Measurements from ENCODE around the gene CCDC102B.

Gene CCDC102B

DNA sequence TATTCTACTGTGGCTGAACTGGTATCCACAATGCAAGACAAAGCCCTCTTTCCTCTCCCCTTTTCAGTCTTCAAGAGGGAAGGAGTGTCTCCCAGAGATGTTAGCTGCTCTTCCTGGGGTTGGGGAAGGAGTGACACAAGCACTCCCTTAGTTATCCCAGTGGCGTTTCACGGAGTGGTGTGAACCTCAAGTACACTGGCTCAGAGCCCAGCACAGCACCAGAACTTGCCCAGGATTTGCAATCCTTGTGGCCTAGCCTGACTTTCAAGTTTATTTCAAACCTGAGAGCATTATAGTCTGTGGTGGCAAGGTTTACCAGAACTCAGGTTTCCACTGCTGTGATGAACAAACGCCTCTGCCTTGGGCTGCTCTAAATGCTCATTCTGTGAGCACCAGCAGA, 162.5 kb downstream of the CCDC102B start:
- Histone ChIP-seq H3K27me3 (replicated peaks in 2 of 5; ENCODE audit: control insufficient read depth in 4 of 5, insufficient read depth in 5 of 5, low read length in 4 of 5) (no peaks in the 10 kb centered on the region), H3K4me3 (ENCODE audit: control insufficient read depth in 1 of 7, extremely low read depth in 1 of 7, insufficient read depth in 4 of 7, low read depth in 2 of 7, low read length in 6 of 7) (no peak overlapping the region), H3K27ac (ENCODE audit: insufficient read depth in 1 of 2, low read depth in 1 of 2, low read length in 2 of 2, poor library complexity in 1 of 2, severe bottlenecking in 2 of 2) (no peak overlapping the region), H3K4me1 (ENCODE audit: control extremely low read depth in 1 of 4, control insufficient read depth in 4 of 4, insufficient read depth in 4 of 4, low read length in 3 of 4) (no peaks in the 10 kb centered on the region), H3K36me3 (ENCODE audit: control insufficient read depth in 4 of 4, insufficient read depth in 4 of 4, low read length in 3 of 4) (no peaks in the 10 kb centered on the region), H3K9me3 (ENCODE audit: control extremely low read depth in 1 of 5, control insufficient read depth in 4 of 5, insufficient read depth in 2 of 5, low read depth in 1 of 5, low read length in 4 of 5) (peaks cover 0 to 2% (median 0%) of the 10 kb centered on the region in 5 experiments)
- DNase-seq = no peak
- 95% methylated on average over 3 of the region's 3 CpGs for WGBS (ENCODE audit: insufficient coverage)
- ChIA-PET CTCF (no interaction called here), POLR2A (no interaction called here)

GRCh38 chr18:68962623-68963022, 164.7 kb downstream of the CCDC102B start:
- WGBS (ENCODE audit: insufficient coverage) = 86% methylated on average over 2 of the region's 3 CpGs
- POLR2A ChIA-PET = no interaction called here
- no peak for DNase-seq

GRCh38 chr18:68965817-68966216, 167.9 kb downstream of the CCDC102B start:
- H3K27ac ChIP-seq (ENCODE audit: insufficient read depth in 1 of 2, low read depth in 1 of 2, low read length in 2 of 2, poor library complexity in 1 of 2, severe bottlenecking in 2 of 2) = no peak overlapping the region
- H3K36me3 ChIP-seq (ENCODE audit: control insufficient read depth in 4 of 4, insufficient read depth in 4 of 4, low read length in 3 of 4) = no peaks in the 10 kb centered on the region
- DNase-seq = no peak
- H3K9me3 ChIP-seq (ENCODE audit: control extremely low read depth in 1 of 5, control insufficient read depth in 4 of 5, insufficient read depth in 2 of 5, low read depth in 1 of 5, low read length in 4 of 5) = peaks cover 0 to 2% (median 0%) of the 10 kb centered on the region in 5 experiments
- H3K27me3 ChIP-seq (replicated peaks in 2 of 5; ENCODE audit: control insufficient read depth in 4 of 5, insufficient read depth in 5 of 5, low read length in 4 of 5) = no peaks in the 10 kb centered on the region
- no CpG with 5 or more reads among the region's 3 CpGs for WGBS (ENCODE audit: insufficient coverage)
- H3K4me1 ChIP-seq (ENCODE audit: control extremely low read depth in 1 of 4, control insufficient read depth in 4 of 4, insufficient read depth in 4 of 4, low read length in 3 of 4) = no peaks in the 10 kb centered on the region
- ChIA-PET CTCF (no interaction called here), POLR2A (no interaction called here)
- H3K4me3 ChIP-seq (ENCODE audit: control insufficient read depth in 1 of 7, extremely low read depth in 1 of 7, insufficient read depth in 4 of 7, low read depth in 2 of 7, low read length in 6 of 7) = no peak overlapping the region

More at GRCh38 chr18:68962623-68963022, 164.7 kb downstream of the CCDC102B start:
- peaks cover 0 to 2% (median 0%) of the 10 kb centered on the region in 5 experiments for H3K9me3 ChIP-seq (ENCODE audit: control extremely low read depth in 1 of 5, control insufficient read depth in 4 of 5, insufficient read depth in 2 of 5, low read depth in 1 of 5, low read length in 4 of 5)
- no peak overlapping the region for H3K27ac ChIP-seq (ENCODE audit: insufficient read depth in 1 of 2, low read depth in 1 of 2, low read length in 2 of 2, poor library complexity in 1 of 2, severe bottlenecking in 2 of 2)
- CTCF ChIA-PET = no interaction called here
- H3K27me3 ChIP-seq (replicated peaks in 2 of 5; ENCODE audit: control insufficient read depth in 4 of 5, insufficient read depth in 5 of 5, low read length in 4 of 5) = no peaks in the 10 kb centered on the region
- no peaks in the 10 kb centered on the region for H3K4me1 ChIP-seq (ENCODE audit: control extremely low read depth in 1 of 4, control insufficient read depth in 4 of 4, insufficient read depth in 4 of 4, low read length in 3 of 4)
- H3K4me3 ChIP-seq (ENCODE audit: control insufficient read depth in 1 of 7, extremely low read depth in 1 of 7, insufficient read depth in 4 of 7, low read depth in 2 of 7, low read length in 6 of 7) = no peak overlapping the region
- H3K36me3 ChIP-seq (ENCODE audit: control insufficient read depth in 4 of 4, insufficient read depth in 4 of 4, low read length in 3 of 4) = no peaks in the 10 kb centered on the region

- Histone ChIP-seq H3K27ac (ENCODE audit: insufficient read depth in 1 of 2, low read depth in 1 of 2, low read length in 2 of 2, poor library complexity in 1 of 2, severe bottlenecking in 2 of 2) (no peak overlapping the region), H3K27me3 (replicated peaks in 2 of 5; ENCODE audit: control insufficient read depth in 4 of 5, insufficient read depth in 5 of 5, low read length in 4 of 5) (no peaks in the 10 kb centered on the region), H3K9me3 (ENCODE audit: control extremely low read depth in 1 of 5, control insufficient read depth in 4 of 5, insufficient read depth in 2 of 5, low read depth in 1 of 5, low read length in 4 of 5) (no peaks in the 10 kb centered on the region), H3K36me3 (ENCODE audit: control insufficient read depth in 4 of 4, insufficient read depth in 4 of 4, low read length in 3 of 4) (no peaks in the 10 kb centered on the region), H3K4me3 (ENCODE audit: control insufficient read depth in 1 of 7, extremely low read depth in 1 of 7, insufficient read depth in 4 of 7, low read depth in 2 of 7, low read length in 6 of 7) (no peak overlapping the region), H3K4me1 (ENCODE audit: control extremely low read depth in 1 of 4, control insufficient read depth in 4 of 4, insufficient read depth in 4 of 4, low read length in 3 of 4) (no peaks in the 10 kb centered on the region)
- POLR2A ChIA-PET = interaction anchor here (0.7 kb wide), 1 partner anchor 68 kb away, joined by 4 read pairs; no protein-coding TSS in a partner anchor
- CTCF ChIA-PET = no interaction called here
- WGBS (ENCODE audit: insufficient coverage) = 100% methylated on average over 4 of the region's 5 CpGs
- no peak for DNase-seq
Observed at GRCh38 chr18:68969027-68969426, 171.1 kb downstream of the CCDC102B start.

- WGBS (ENCODE audit: insufficient coverage) = 95% methylated on average over 4 of the region's 5 CpGs
- no peak for DNase-seq
- ChIA-PET POLR2A (no interaction called here), CTCF (no interaction called here)
- Histone ChIP-seq H3K4me1 (ENCODE audit: control extremely low read depth in 1 of 4, control insufficient read depth in 4 of 4, insufficient read depth in 4 of 4, low read length in 3 of 4) (no peaks in the 10 kb centered on the region), H3K36me3 (ENCODE audit: control insufficient read depth in 4 of 4, insufficient read depth in 4 of 4, low read length in 3 of 4) (no peaks in the 10 kb centered on the region), H3K9me3 (ENCODE audit: control extremely low read depth in 1 of 5, control insufficient read depth in 4 of 5, insufficient read depth in 2 of 5, low read depth in 1 of 5, low read length in 4 of 5) (no peaks in the 10 kb centered on the region), H3K4me3 (ENCODE audit: control insufficient read depth in 1 of 7, extremely low read depth in 1 of 7, insufficient read depth in 4 of 7, low read depth in 2 of 7, low read length in 6 of 7) (no peak overlapping the region), H3K27ac (ENCODE audit: insufficient read depth in 1 of 2, low read depth in 1 of 2, low read length in 2 of 2, poor library complexity in 1 of 2, severe bottlenecking in 2 of 2) (no peak overlapping the region), H3K27me3 (replicated peaks in 2 of 5; ENCODE audit: control insufficient read depth in 4 of 5, insufficient read depth in 5 of 5, low read length in 4 of 5) (no peaks in the 10 kb centered on the region)
Observed at GRCh38 chr18:68972176-68972575, 174.3 kb downstream of the CCDC102B start.

GRCh38 chr18:68979737-68980136, 181.9 kb downstream of the CCDC102B start:
- H3K9me3 ChIP-seq (ENCODE audit: control extremely low read depth in 1 of 5, control insufficient read depth in 4 of 5, insufficient read depth in 2 of 5, low read depth in 1 of 5, low read length in 4 of 5) = no peaks in the 10 kb centered on the region
- H3K4me3 ChIP-seq (ENCODE audit: control insufficient read depth in 1 of 7, extremely low read depth in 1 of 7, insufficient read depth in 4 of 7, low read depth in 2 of 7, low read length in 6 of 7) = no peak overlapping the region
- H3K27ac ChIP-seq (ENCODE audit: insufficient read depth in 1 of 2, low read depth in 1 of 2, low read length in 2 of 2, poor library complexity in 1 of 2, severe bottlenecking in 2 of 2) = no peak overlapping the region
- POLR2A ChIA-PET = no interaction called here
- H3K27me3 ChIP-seq (replicated peaks in 2 of 5; ENCODE audit: control insufficient read depth in 4 of 5, insufficient read depth in 5 of 5, low read length in 4 of 5) = no peaks in the 10 kb centered on the region
- DNase-seq = no peak
- WGBS (ENCODE audit: insufficient coverage) = no CpG with 5 or more reads among the region's 2 CpGs
- H3K36me3 ChIP-seq (ENCODE audit: control insufficient read depth in 4 of 4, insufficient read depth in 4 of 4, low read length in 3 of 4) = no peaks in the 10 kb centered on the region
- H3K4me1 ChIP-seq (ENCODE audit: control extremely low read depth in 1 of 4, control insufficient read depth in 4 of 4, insufficient read depth in 4 of 4, low read length in 3 of 4) = no peaks in the 10 kb centered on the region
- CTCF ChIA-PET = no interaction called here

DNA sequence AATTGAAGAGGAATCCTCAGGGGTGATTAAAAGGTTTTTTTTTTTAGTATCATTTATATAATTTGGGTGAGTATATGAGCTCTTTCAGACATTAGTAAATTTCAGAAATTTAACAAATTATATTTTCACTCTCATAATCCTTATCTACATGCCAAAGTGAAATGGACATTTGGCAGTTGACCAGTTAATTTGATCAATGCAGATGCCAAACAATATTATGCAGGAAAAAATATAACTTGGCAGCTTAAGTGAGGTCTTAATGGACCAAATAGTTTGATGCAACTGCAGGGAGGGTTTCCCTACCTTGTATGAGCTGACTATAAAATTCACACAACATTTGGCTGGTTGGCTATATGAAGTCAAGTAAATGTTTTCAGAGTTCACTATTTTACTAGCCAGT, 185.2 kb downstream of the CCDC102B start:
- ChIA-PET CTCF (no interaction called here), POLR2A (no interaction called here)
- Histone ChIP-seq H3K27me3 (replicated peaks in 2 of 5; ENCODE audit: control insufficient read depth in 4 of 5, insufficient read depth in 5 of 5, low read length in 4 of 5) (no peaks in the 10 kb centered on the region), H3K9me3 (ENCODE audit: control extremely low read depth in 1 of 5, control insufficient read depth in 4 of 5, insufficient read depth in 2 of 5, low read depth in 1 of 5, low read length in 4 of 5) (peaks cover 0 to 6% (median 0%) of the 10 kb centered on the region in 5 experiments), H3K4me3 (ENCODE audit: control insufficient read depth in 1 of 7, extremely low read depth in 1 of 7, insufficient read depth in 4 of 7, low read depth in 2 of 7, low read length in 6 of 7) (no peak overlapping the region), H3K36me3 (ENCODE audit: control insufficient read depth in 4 of 4, insufficient read depth in 4 of 4, low read length in 3 of 4) (no peaks in the 10 kb centered on the region), H3K27ac (ENCODE audit: insufficient read depth in 1 of 2, low read depth in 1 of 2, low read length in 2 of 2, poor library complexity in 1 of 2, severe bottlenecking in 2 of 2) (no peak overlapping the region), H3K4me1 (ENCODE audit: control extremely low read depth in 1 of 4, control insufficient read depth in 4 of 4, insufficient read depth in 4 of 4, low read length in 3 of 4) (no peaks in the 10 kb centered on the region)
- DNase-seq = no peak

Data from common myeloid progenitor, CD34-positive (primary cell).